HepG2 (cell line): ENCODE data around the gene RGL3. TPM values are rescaled to one million over a fixed set of nuclear protein-coding genes. Genes with fewer than 3 reads are reported as not detected.

Experiments used
- GATAD1 ChIP-seq: IDR thresholded peaks from 2 replicates; pipeline ENCODE4 v1.6.1; 2016; ENCODE audit warnings: missing genetic modification reagents, missing compliant biosample characterization
- GLI4 ChIP-seq: sonication (generic); formaldehyde crosslinking; IDR thresholded peaks from 2 replicates; pipeline ENCODE4 v1.5.1; 2020; ENCODE audit warnings: missing genetic modification reagents, mild to moderate bottlenecking, moderate library complexity, borderline replicate concordance
- GLMP ChIP-seq: sonication (generic); formaldehyde crosslinking; IDR thresholded peaks from 2 replicates; pipeline ENCODE4 v1.9.0; 2021; ENCODE audit warnings: missing genetic modification reagents, mild to moderate bottlenecking, borderline replicate concordance
- HMGXB3 ChIP-seq: sonication (generic); formaldehyde crosslinking; IDR thresholded peaks from 2 replicates; pipeline ENCODE4 v1.4.0; 2020; ENCODE audit warnings: missing genetic modification reagents, borderline replicate concordance
- MTERF4 ChIP-seq: sonication (generic); formaldehyde crosslinking; IDR thresholded peaks from 2 replicates; pipeline ENCODE4 v1.8.0; 2023; ENCODE audit warnings: mild to moderate bottlenecking, missing genetic modification reagents
- PAF1 ChIP-seq: IDR thresholded peaks from 2 replicates; pipeline ENCODE4 v1.6.1; 2016; ENCODE audit warnings: missing genetic modification reagents, missing compliant biosample characterization
- RFXAP ChIP-seq: sonication (generic); formaldehyde crosslinking; IDR thresholded peaks from 2 replicates; pipeline ENCODE4 v1.4.0; 2020; ENCODE audit warnings: missing genetic modification reagents, borderline replicate concordance
- SIN3A ChIP-seq: IDR thresholded peaks from 2 replicates; pipeline ENCODE4 v1.6.1; 2011; ENCODE audit warnings: low read depth, mild to moderate bottlenecking, control low read depth, low read length, borderline replicate concordance
- SP2 ChIP-seq: sonication (generic); formaldehyde crosslinking; IDR thresholded peaks from 2 replicates; pipeline ENCODE4 v1.5.1; 2020; ENCODE audit warnings: mild to moderate bottlenecking, missing genetic modification reagents
- THRA ChIP-seq: sonication (generic); formaldehyde crosslinking; IDR thresholded peaks from 2 replicates; pipeline ENCODE4 v1.4.0; 2020; ENCODE audit warnings: missing genetic modification reagents, borderline replicate concordance
- YY1 ChIP-seq: IDR thresholded peaks from 2 replicates; pipeline ENCODE4 v1.6.1; 2011; ENCODE audit warnings: low read length, low read depth, moderate library complexity, mild to moderate bottlenecking; ENCODE audit not compliant: insufficient read depth, insufficient replicate concordance
- ZBTB44 ChIP-seq: sonication (generic); formaldehyde crosslinking; IDR thresholded peaks from 2 replicates; pipeline ENCODE4 v1.4.0; 2020; ENCODE audit warnings: missing genetic modification reagents
- ZNF234 ChIP-seq: sonication (generic); formaldehyde crosslinking; conservative IDR thresholded peaks from 2 replicates; pipeline ENCODE4 v1.5.1; 2020; ENCODE audit warnings: mild to moderate bottlenecking, missing genetic modification reagents
- ZNF446 ChIP-seq: sonication (generic); formaldehyde crosslinking; IDR thresholded peaks from 2 replicates; pipeline ENCODE4 v1.5.0; 2020; ENCODE audit warnings: mild to moderate bottlenecking, missing genetic modification reagents
- ZNF547 ChIP-seq: sonication (generic); formaldehyde crosslinking; IDR thresholded peaks from 2 replicates; pipeline ENCODE4 v1.5.1; 2020; ENCODE audit warnings: mild to moderate bottlenecking, missing genetic modification reagents
- ZNF691 ChIP-seq: sonication (generic); formaldehyde crosslinking; IDR thresholded peaks from 2 replicates; pipeline ENCODE4 v1.4.0; 2020; ENCODE audit warnings: missing genetic modification reagents, low read depth, mild to moderate bottlenecking, borderline replicate concordance
- ZNF773 ChIP-seq: sonication (generic); formaldehyde crosslinking; IDR thresholded peaks from 2 replicates; pipeline ENCODE4 v1.4.0; 2020; ENCODE audit warnings: missing genetic modification reagents, borderline replicate concordance
- polyA plus RNA-seq, 8 experiments: library from polyadenylated mRNA; depleted of rRNA in 3 of 8; stranded (reverse) in 7 of 8; unstranded in 1 of 8; fragments of >200 nt; fragmentation: Illumina TruSeq in 4 of 8; extraction: Trizol in 4 of 8; gene quantifications; 2 replicates each; pipeline versions ENCODE4 v1.2.1 to v1.2.3, GENCODE V29; 2011 to 2016; ENCODE audit warnings: low read depth in 4 of 8, missing spikeins in 1 of 8, mixed read lengths in 1 of 8; ENCODE audit not compliant: insufficient read depth in 1 of 8
- total RNA-seq, 5 experiments: library from RNA; depleted of rRNA; stranded (reverse); fragments of >200 nt; fragmentation: Illumina TruSeq; extraction: Trizol; gene quantifications; 2 replicates each; pipeline ENCODE4 v1.2.3, GENCODE V29; 2016; ENCODE audit warnings: low read depth in 1 of 5

Gene RGL3
- total and polyA plus RNA-seq, 2 of the 13 experiments (the other 11 are each of a cell fraction or from before 2014, with no cell fraction given) = 4.2 to 7.6 TPM

- peak; percentile 62 for TF ChIP-seq THRA (CRISPR knock-in tag)
- TF ChIP-seq SP2 (CRISPR knock-in tag) = peak; percentile 83
- TF ChIP-seq RFXAP (CRISPR knock-in tag) = peak; percentile 84; the same call in 1 of the 2 replicates
- TF ChIP-seq ZNF446 (CRISPR knock-in tag) = peak; percentile 84; the same call in 1 of the 2 replicates
- peak; percentile 64; the same call in 1 of the 2 replicates for TF ChIP-seq HMGXB3 (CRISPR knock-in tag)
- peak; percentile 75; the same call in 1 of the 2 replicates for TF ChIP-seq ZBTB44 (CRISPR knock-in tag)
- TF ChIP-seq GLMP = no peak
- no peak for TF ChIP-seq ZNF773
- TF ChIP-seq GATAD1 (CRISPR knock-in tag) = peak; percentile 87
- 0 out of 2 replicates have a peak, but pooled peaks have one; percentile 18 for TF ChIP-seq ZNF691
- TF ChIP-seq MTERF4 (CRISPR knock-in tag) = peak; percentile 92; the same call in 1 of the 2 replicates
- TF ChIP-seq ZNF234 (CRISPR knock-in tag) = no peak
- TF ChIP-seq SIN3A = peak; percentile 94; the same call in 1 of the 2 replicates
- TF ChIP-seq PAF1 (CRISPR knock-in tag) = no peak
- TF ChIP-seq ZNF547 (CRISPR knock-in tag) = peak; percentile 75
- peak; percentile 100 for TF ChIP-seq YY1
- peak; percentile 88; the same call in 1 of the 2 replicates for TF ChIP-seq GLI4 (CRISPR knock-in tag)
Observed at GRCh38 chr19:11435057-11435832, 16.1 kb upstream of the RGL3 start, which contains the start of the genes ODAD3 and PRKCSH (continued).
